A549 (cell line): ENCODE results near the gene SLX9.

Experiments used
- ATOH8 ChIP-seq: fragments of 250-450 bp; sonication (Bioruptor Pico); IDR thresholded peaks from 2 replicates; pipeline ENCODE4 v1.5.0; 2020; ENCODE audit warnings: low read depth, mild to moderate bottlenecking, moderate library complexity
- CBX2 ChIP-seq: fragments of 200-600 bp; sonication (generic); IDR thresholded peaks from 2 replicates; pipeline ENCODE4 v1.6.1; 2016; ENCODE audit warnings: low read depth, mild to moderate bottlenecking, borderline replicate concordance
- CTCF ChIP-seq: fragments of >200 bp; sonication (Bioruptor Twin); formaldehyde crosslinking; IDR thresholded peaks from 3 replicates; pipeline ENCODE4 v1.5.1; 2016
- ESRRA ChIP-seq: fragments of 150-350 bp; IDR thresholded peaks from 2 replicates; pipeline ENCODE4 v1.6.1; 2014; ENCODE audit warnings: mild to moderate bottlenecking, low read length, borderline replicate concordance
- FOSL2 ChIP-seq, 2 experiments: fragments of 450-650 bp in 1 of 2; fragments of >200 bp in 1 of 2; sonication (Bioruptor Twin) in 1 of 2; formaldehyde crosslinking; IDR thresholded peaks; 2 replicates each; pipeline versions ENCODE4 v1.5.0 to v1.6.1; 2016 to 2020; ENCODE audit warnings: mild to moderate bottlenecking in 1 of 2, moderate library complexity in 1 of 2
- HDAC2 ChIP-seq: fragments of 200-600 bp; sonication (generic); IDR thresholded peaks from 2 replicates; pipeline ENCODE4 v1.6.1; 2016
- MAX ChIP-seq: IDR thresholded peaks from 2 replicates; pipeline ENCODE4 v1.6.1; 2012
- MYC ChIP-seq: IDR thresholded peaks from 2 replicates; pipeline ENCODE4 v1.6.1; 2012; ENCODE audit warnings: mild to moderate bottlenecking, inconsistent platforms, low read length, improper control_type of control experiment, borderline replicate concordance
- NPAS2 ChIP-seq: fragments of 250-450 bp; sonication (Bioruptor Pico); IDR thresholded peaks from 2 replicates; pipeline ENCODE4 v1.8.0; 2022; ENCODE audit warnings: mild to moderate bottlenecking, moderate library complexity, borderline replicate concordance
- POLR2A ChIP-seq: IDR thresholded peaks from 2 replicates; pipeline ENCODE4 v1.6.1; 2012; ENCODE audit warnings: mild to moderate bottlenecking, low read length
- REST ChIP-seq: fragments of 200-600 bp; sonication (generic); IDR thresholded peaks from 2 replicates; pipeline ENCODE4 v1.6.1; 2016; ENCODE audit warnings: antibody characterized with exemption, mild to moderate bottlenecking, moderate library complexity
- RFX5 ChIP-seq: fragments of 450-650 bp; IDR thresholded peaks from 2 replicates; pipeline ENCODE4 v1.7.1; 2014; ENCODE audit warnings: antibody characterized with exemption, mild to moderate bottlenecking, moderate library complexity
- SMC3 ChIP-seq: fragments of >200 bp; sonication (Bioruptor Twin); formaldehyde crosslinking; IDR thresholded peaks from 3 replicates; pipeline ENCODE4 v1.6.1; 2018; ENCODE audit warnings: inconsistent platforms
- ZFP36 ChIP-seq: fragments of 450-650 bp; IDR thresholded peaks from 2 replicates; pipeline ENCODE4 v1.6.1; 2014; ENCODE audit warnings: borderline replicate concordance; ENCODE audit not compliant: partially characterized antibody

- TF ChIP-seq CTCF: no peak
- TF ChIP-seq POLR2A: no peak
- TF ChIP-seq SMC3: 0 out of 3 replicates have a peak, but pooled peaks have one; percentile 14
- no peak for TF ChIP-seq FOSL2 (IDR thresholded peaks at IDR 0.05)
- no peak for TF ChIP-seq FOSL2 (CRISPR knock-in tag; IDR thresholded peaks at IDR 0.05)
- TF ChIP-seq ATOH8 (CRISPR knock-in tag): no peak
- TF ChIP-seq CBX2: no peak
- no peak for TF ChIP-seq REST
- no peak for TF ChIP-seq MYC
- no peak for TF ChIP-seq HDAC2
- no peak for TF ChIP-seq NPAS2 (CRISPR knock-in tag)
- TF ChIP-seq ESRRA: no peak
- no peak for TF ChIP-seq RFX5
- no peak for TF ChIP-seq ZFP36
- no peak for TF ChIP-seq MAX
Observed at GRCh38 chr21:44947930-44948331, 8.1 kb downstream of the SLX9 start.
